ENCODE measurements around the gene ANK3. TPM values are rescaled to one million over a fixed set of nuclear protein-coding genes. Genes with fewer than 3 reads are reported as not detected.

The ANK3 gene
- total RNA-seq, 4 donors from 2014 or later: 118 to 161 (median 151) TPM

DNA sequence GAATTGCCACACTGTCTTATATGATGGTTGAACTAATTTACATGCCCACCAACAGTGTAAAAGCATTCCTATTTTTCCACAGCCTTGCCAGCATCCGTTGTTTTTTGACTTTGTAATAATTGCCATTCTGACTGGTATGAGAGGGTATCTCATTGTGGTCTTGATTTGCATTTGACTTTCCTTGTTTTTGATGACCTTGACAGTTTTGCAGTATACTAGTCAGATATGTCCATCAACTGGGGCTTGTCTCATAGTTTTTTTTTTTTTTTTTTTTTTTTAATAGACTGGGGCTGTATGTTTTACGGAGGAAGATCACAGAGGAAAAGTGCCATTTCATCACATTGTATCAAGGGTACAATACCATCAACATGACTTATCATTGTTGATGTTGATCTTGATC lies 220.6 kb downstream of the ANK3 start:
- TF ChIP-seq, protein P1, sequence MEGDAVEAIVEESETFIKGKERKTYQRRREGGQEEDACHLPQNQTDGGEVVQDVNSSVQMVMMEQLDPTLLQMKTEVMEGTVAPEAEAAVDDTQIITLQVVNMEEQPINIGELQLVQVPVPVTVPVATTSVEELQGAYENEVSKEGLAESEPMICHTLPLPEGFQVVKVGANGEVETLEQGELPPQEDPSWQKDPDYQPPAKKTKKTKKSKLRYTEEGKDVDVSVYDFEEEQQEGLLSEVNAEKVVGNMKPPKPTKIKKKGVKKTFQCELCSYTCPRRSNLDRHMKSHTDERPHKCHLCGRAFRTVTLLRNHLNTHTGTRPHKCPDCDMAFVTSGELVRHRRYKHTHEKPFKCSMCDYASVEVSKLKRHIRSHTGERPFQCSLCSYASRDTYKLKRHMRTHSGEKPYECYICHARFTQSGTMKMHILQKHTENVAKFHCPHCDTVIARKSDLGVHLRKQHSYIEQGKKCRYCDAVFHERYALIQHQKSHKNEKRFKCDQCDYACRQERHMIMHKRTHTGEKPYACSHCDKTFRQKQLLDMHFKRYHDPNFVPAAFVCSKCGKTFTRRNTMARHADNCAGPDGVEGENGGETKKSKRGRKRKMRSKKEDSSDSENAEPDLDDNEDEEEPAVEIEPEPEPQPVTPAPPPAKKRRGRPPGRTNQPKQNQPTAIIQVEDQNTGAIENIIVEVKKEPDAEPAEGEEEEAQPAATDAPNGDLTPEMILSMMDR (IDR thresholded peaks at IDR 0.05): no peak
- TF ChIP-seq POLR2A (IDR thresholded peaks at IDR 0.05): no peak
- Histone ChIP-seq H3K4me3 (no peak overlapping the region), H3K4me1 (no peaks in the 10 kb centered on the region), H3K27ac (no peak overlapping the region), H3K36me3 (no peaks in the 10 kb centered on the region), H3K9me3 (no peaks in the 10 kb centered on the region), H3K27me3 (no peaks in the 10 kb centered on the region)
- DNase-seq: no peak

GRCh38 chr10:60167050-60167449 lies 222.6 kb downstream of the ANK3 start:
- no peaks in the 10 kb centered on the region for H3K27me3 ChIP-seq
- no peak overlapping the region for H3K27ac ChIP-seq
- no peaks in the 10 kb centered on the region for H3K9me3 ChIP-seq
- DNase-seq: no peak
- no peak for TF ChIP-seq POLR2A (IDR thresholded peaks at IDR 0.05)
- TF ChIP-seq, protein P1 (IDR thresholded peaks at IDR 0.05): no peak
- H3K4me1 ChIP-seq: no peaks in the 10 kb centered on the region
- no peaks in the 10 kb centered on the region for H3K36me3 ChIP-seq
- H3K4me3 ChIP-seq: no peak overlapping the region

DNA sequence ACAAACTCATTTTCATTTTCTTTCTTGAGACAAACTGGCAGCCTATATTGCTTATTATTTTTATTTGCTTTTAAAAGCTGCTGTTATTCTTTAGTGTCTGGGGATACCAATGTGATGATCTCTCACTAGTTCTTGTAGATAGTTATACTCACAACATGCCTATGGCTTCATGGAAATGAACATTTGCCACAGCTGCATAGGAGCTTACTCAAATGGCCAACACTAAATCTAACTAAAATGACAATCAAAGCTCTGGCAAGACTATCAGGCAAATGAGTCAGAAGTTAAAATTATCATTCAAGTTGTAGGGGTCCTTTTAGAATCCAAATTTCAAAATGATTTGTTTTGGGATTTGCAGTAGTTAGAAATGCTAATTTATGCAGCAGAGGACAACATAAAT lies 225.9 kb downstream of the ANK3 start:
- Histone ChIP-seq H3K36me3 (no peaks in the 10 kb centered on the region), H3K4me3 (no peak overlapping the region), H3K4me1 (no peaks in the 10 kb centered on the region), H3K9me3 (no peaks in the 10 kb centered on the region), H3K27me3 (no peaks in the 10 kb centered on the region), H3K27ac (no peak overlapping the region)
- no peak for DNase-seq
- no peak for TF ChIP-seq POLR2A (IDR thresholded peaks at IDR 0.05)
- TF ChIP-seq, protein P1 (IDR thresholded peaks at IDR 0.05): no peak

DNA sequence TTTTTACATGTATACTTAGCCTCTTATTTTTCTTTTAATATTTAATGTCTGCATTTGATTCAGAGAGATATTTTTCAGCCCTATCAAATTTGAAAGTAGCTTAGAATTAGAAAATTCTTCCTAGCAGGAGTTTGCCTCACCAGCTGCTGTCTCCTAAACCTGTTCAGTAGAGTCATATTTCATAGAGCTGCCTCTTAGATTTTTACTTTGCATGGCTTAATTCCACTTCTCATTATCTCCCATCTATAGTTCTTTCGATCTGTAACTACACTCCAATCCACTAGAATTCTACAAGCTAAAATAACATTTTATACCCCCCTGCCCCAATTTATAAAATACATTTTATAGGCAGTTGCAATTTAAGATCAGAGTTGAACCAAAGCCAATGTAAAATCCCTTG lies 227.0 kb downstream of the ANK3 start:
- TF ChIP-seq POLR2A (IDR thresholded peaks at IDR 0.05): no peak
- H3K4me1 ChIP-seq: no peaks in the 10 kb centered on the region
- no peaks in the 10 kb centered on the region for H3K9me3 ChIP-seq
- no peaks in the 10 kb centered on the region for H3K27me3 ChIP-seq
- DNase-seq: no peak
- H3K27ac ChIP-seq: no peak overlapping the region
- no peak overlapping the region for H3K4me3 ChIP-seq
- no peaks in the 10 kb centered on the region for H3K36me3 ChIP-seq

DNA sequence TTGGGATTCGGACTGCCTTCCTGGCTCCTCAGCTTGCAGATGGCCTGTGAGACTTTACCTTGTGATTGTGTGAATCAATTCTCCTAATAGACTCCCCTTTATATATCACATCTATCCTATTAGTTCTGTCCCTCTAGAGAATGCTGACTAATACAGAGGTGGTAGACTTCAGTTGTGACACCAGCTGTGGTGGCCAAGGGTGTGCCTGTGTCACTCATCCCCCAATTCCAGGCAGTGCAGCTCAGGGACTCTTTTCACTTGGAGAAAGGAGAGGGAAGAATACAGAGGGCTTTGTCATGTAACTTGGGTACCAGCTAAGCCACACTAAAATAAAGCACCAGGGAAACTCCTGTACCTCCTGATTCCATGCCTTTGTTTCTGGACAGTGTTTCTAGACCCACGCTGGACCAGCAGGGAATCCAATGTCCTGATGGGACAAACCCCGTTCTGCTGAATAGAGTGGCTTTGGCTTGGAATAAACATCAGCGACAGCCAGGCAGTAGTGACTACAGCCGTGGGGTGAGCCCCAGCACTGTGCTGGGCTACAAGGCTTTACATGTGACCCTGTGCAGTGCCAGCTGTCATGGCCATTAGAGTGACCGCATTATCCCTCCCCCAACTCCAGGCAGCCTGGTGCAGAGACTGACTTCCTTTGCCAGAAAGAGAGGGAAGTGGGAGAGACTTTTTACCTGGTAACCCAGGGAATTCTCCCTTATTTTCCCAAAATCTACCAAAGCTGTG lies 233.6 kb downstream of the ANK3 start:
- no peaks in the 10 kb centered on the region for H3K4me1 ChIP-seq
- DNase-seq: no peak
- H3K4me3 ChIP-seq: no peak overlapping the region
- TF ChIP-seq, protein P1 (IDR thresholded peaks at IDR 0.05): no peak
- TF ChIP-seq POLR2A (IDR thresholded peaks at IDR 0.05): no peak
- no peaks in the 10 kb centered on the region for H3K36me3 ChIP-seq
- no peaks in the 10 kb centered on the region for H3K9me3 ChIP-seq
- H3K27ac ChIP-seq: no peak overlapping the region
- H3K27me3 ChIP-seq: no peaks in the 10 kb centered on the region

DNA sequence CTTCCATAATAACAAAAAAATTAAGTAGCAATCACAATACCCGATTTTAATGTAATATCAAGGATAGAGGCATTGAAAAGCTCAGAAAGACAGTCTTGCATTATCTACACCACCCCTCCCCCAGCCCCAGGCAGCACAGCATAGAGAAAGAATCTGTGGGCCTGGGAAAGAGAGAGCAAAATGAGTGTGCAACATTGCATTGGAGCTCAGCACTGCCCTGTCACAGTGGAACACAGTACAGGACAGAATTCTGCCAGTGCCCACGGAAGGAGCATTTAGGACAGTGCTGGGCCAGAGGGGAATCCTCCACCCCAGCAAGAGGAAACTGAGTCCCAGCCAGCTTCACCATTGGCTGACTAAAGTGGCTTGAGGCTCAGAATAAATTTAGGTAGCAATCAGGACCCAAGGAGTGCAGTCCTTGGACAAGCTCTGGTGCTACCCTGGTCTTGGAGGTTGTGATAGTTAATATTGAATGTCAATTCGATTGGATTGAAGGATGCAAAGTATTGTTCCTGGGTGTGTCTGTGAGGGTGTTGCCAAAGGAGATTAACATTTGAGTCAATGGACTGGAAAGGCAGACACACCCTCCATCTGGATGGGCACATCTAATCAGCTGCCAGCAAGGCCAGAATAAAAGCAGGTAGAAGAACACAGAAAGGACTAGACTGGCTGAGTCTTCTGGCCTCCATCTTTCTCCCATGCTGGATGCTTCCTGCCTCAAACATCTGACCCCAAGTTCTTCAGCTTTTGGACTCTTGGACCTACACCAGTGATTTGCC lies 234.4 kb downstream of the ANK3 start:
- Histone ChIP-seq H3K27ac (no peak overlapping the region), H3K27me3 (no peaks in the 10 kb centered on the region), H3K9me3 (no peaks in the 10 kb centered on the region), H3K4me1 (no peaks in the 10 kb centered on the region), H3K36me3 (no peaks in the 10 kb centered on the region), H3K4me3 (no peak overlapping the region)
- TF ChIP-seq, protein P1 (IDR thresholded peaks at IDR 0.05): no peak
- no peak for TF ChIP-seq POLR2A (IDR thresholded peaks at IDR 0.05)
- DNase-seq: no peak
